Progenitor cell of endocrine pancreas (in vitro differentiated cells): ENCODE results near the gene IFIT1. TPM values are rescaled to one million over a fixed set of nuclear protein-coding genes. Genes with fewer than 3 reads are reported as not detected.
A peak's percentile ranks its signal among the peaks of the same experiment; 100 is the strongest.

Experiments used
- DNase-seq: peaks from one replicate; pipeline ENCODE4 v3.0.0; 2021; ENCODE audit warnings: low spot score; ENCODE audit not compliant: unreplicated experiment
- H3K27ac Mint-ChIP-seq: 2 replicates; pipeline ENCODE4 v1.8.0; 2021; ENCODE audit warnings: mild to moderate bottlenecking, moderate library complexity, mixed read lengths
- H3K27me3 Mint-ChIP-seq: 2 replicates; pipeline ENCODE4 v1.8.0; 2021; ENCODE audit warnings: mixed read lengths
- H3K36me3 Mint-ChIP-seq: 2 replicates; pipeline ENCODE4 v1.8.0; 2022; ENCODE audit warnings: mixed read lengths; ENCODE audit not compliant: insufficient read depth
- H3K4me1 Mint-ChIP-seq: 2 replicates; pipeline ENCODE4 v1.8.0; 2021; ENCODE audit warnings: low read depth, mixed read lengths
- H3K4me3 Mint-ChIP-seq: 2 replicates; pipeline ENCODE4 v1.8.0; 2021; ENCODE audit warnings: low read depth, mild to moderate bottlenecking, moderate library complexity, mixed read lengths
- H3K9me3 Mint-ChIP-seq: 2 replicates; pipeline ENCODE4 v1.8.0; 2021; ENCODE audit warnings: low read depth, mixed read lengths
- CTCF ChIP-seq: fragments of 200-600 bp; sonication (generic); IDR thresholded peaks from one replicate; pipeline ENCODE4 v1.5.0; 2021; ENCODE audit warnings: antibody characterized with exemption, mild to moderate bottlenecking; ENCODE audit not compliant: unreplicated experiment
- total RNA-seq: library from RNA; stranded (reverse); gene quantifications from 2 replicates; pipeline ENCODE4 v1.2.1, GENCODE V29; 2021

IFIT1 gene
- total RNA-seq, 1 donor from 2014 or later, result 0.34 TPM

- H3K36me3 Mint-ChIP-seq, result peaks cover 5% of the 10 kb centered on the region
- TF ChIP-seq CTCF, result no peak
- no peak for DNase-seq
- no peak overlapping the region for H3K4me3 Mint-ChIP-seq
- peaks cover 8% of the 10 kb centered on the region for H3K4me1 Mint-ChIP-seq
- H3K27ac Mint-ChIP-seq, result no peak overlapping the region
- H3K27me3 Mint-ChIP-seq, result peaks cover 6% of the 10 kb centered on the region
- H3K9me3 Mint-ChIP-seq, result no peaks in the 10 kb centered on the region
Measured at GRCh38 chr10:89421018-89421476, 28.6 kb downstream of the IFIT1 start.

GRCh38 chr10:89425000-89425399 lies 32.6 kb downstream of the IFIT1 start:
- Mint-ChIP-seq H3K36me3 (no peaks in the 10 kb centered on the region), H3K27ac (no peak overlapping the region)

GRCh38 chr10:89426230-89426868 lies 33.9 kb downstream of the IFIT1 start:
- H3K36me3 Mint-ChIP-seq, result no peaks in the 10 kb centered on the region
- DNase-seq, result no peak
- TF ChIP-seq CTCF, result peak; percentile 83
- H3K27ac Mint-ChIP-seq, result no peak overlapping the region
- peaks cover 15% of the 10 kb centered on the region for H3K4me1 Mint-ChIP-seq
- no peak overlapping the region for H3K4me3 Mint-ChIP-seq
- peaks cover 6% of the 10 kb centered on the region for H3K27me3 Mint-ChIP-seq
- no peaks in the 10 kb centered on the region for H3K9me3 Mint-ChIP-seq

More at GRCh38 chr10:89425000-89425399, 32.6 kb downstream of the IFIT1 start:
- no peak for DNase-seq
- H3K4me1 Mint-ChIP-seq, result peaks cover 15% of the 10 kb centered on the region
- no peak overlapping the region for H3K4me3 Mint-ChIP-seq
- TF ChIP-seq CTCF, result no peak
- H3K9me3 Mint-ChIP-seq, result no peaks in the 10 kb centered on the region
- peaks cover 6% of the 10 kb centered on the region for H3K27me3 Mint-ChIP-seq

GRCh38 chr10:89427629-89428028 lies 35.2 kb downstream of the IFIT1 start:
- peaks cover 6% of the 10 kb centered on the region for H3K27me3 Mint-ChIP-seq
- TF ChIP-seq CTCF, result no peak
- DNase-seq, result no peak
- H3K36me3 Mint-ChIP-seq, result peaks cover 2% of the 10 kb centered on the region
- no peaks in the 10 kb centered on the region for H3K9me3 Mint-ChIP-seq
- H3K4me1 Mint-ChIP-seq, result peaks cover 15% of the 10 kb centered on the region
- H3K27ac Mint-ChIP-seq, result peak overlapping the region; percentile 17
- H3K4me3 Mint-ChIP-seq, result no peak overlapping the region

- Mint-ChIP-seq H3K27ac (no peak overlapping the region), H3K4me3 (no peak overlapping the region), H3K36me3 (peaks cover 2% of the 10 kb centered on the region), H3K27me3 (peaks cover 6% of the 10 kb centered on the region), H3K9me3 (no peaks in the 10 kb centered on the region), H3K4me1 (peaks cover 15% of the 10 kb centered on the region)
- no peak for DNase-seq
- TF ChIP-seq CTCF, result no peak
Measured at GRCh38 chr10:89428877-89429276, 36.5 kb downstream of the IFIT1 start.
